DOHH2 (cell line): ENCODE results near the gene PRG3.

ENCODE experiments used
- H3F3A ChIP-seq: fragments of 200-600 bp; sonication (generic), shearing (Covaris generic); 2 replicates; pipeline ENCODE4 v1.6.0; 2016; ENCODE audit warnings: antibody characterized with exemption, mild to moderate bottlenecking; ENCODE audit not compliant: control insufficient read depth, insufficient read depth
- H3K27ac ChIP-seq: fragments of 200-600 bp; sonication (generic); 2 replicates; pipeline ENCODE4 v1.5.1; 2014; ENCODE audit warnings: low read depth, mild to moderate bottlenecking, low read length, moderate library complexity
- H3K27me3 ChIP-seq: fragments of 200-600 bp; sonication (generic); 2 replicates; pipeline ENCODE4 v1.6.1; 2014; ENCODE audit warnings: mild to moderate bottlenecking, low read length, mixed read lengths; ENCODE audit not compliant: control insufficient read depth
- H3K36me3 ChIP-seq: fragments of 200-600 bp; sonication (generic); 2 replicates; pipeline ENCODE4 v1.6.1; 2014; ENCODE audit warnings: mild to moderate bottlenecking, low read length, moderate library complexity, mixed read lengths; ENCODE audit not compliant: control insufficient read depth
- H3K4me1 ChIP-seq: fragments of 200-600 bp; sonication (generic); 2 replicates; pipeline ENCODE4 v1.6.1; 2014; ENCODE audit warnings: mild to moderate bottlenecking, low read length, mixed read lengths; ENCODE audit not compliant: control insufficient read depth
- H3K4me2 ChIP-seq: fragments of 200-600 bp; sonication (generic); 2 replicates; pipeline ENCODE4 v1.6.0; 2014; ENCODE audit warnings: mild to moderate bottlenecking, low read length, moderate library complexity
- H3K4me3 ChIP-seq: fragments of 200-600 bp; sonication (generic); 2 replicates; pipeline ENCODE4 v1.5.1; 2014; ENCODE audit warnings: mild to moderate bottlenecking, low read length, mixed read lengths
- H3K79me2 ChIP-seq: fragments of 200-600 bp; sonication (generic); 2 replicates; pipeline ENCODE4 v1.6.1; 2014; ENCODE audit warnings: mild to moderate bottlenecking, low read length, mixed read lengths; ENCODE audit not compliant: control insufficient read depth
- H3K9me2 ChIP-seq: fragments of 200-600 bp; sonication (generic); replicated peaks from 2 replicates; pipeline ENCODE4 v1.6.1; 2014; ENCODE audit warnings: mild to moderate bottlenecking, low read length, mixed read lengths; ENCODE audit not compliant: control insufficient read depth
- H3K9me3 ChIP-seq: fragments of 200-600 bp; sonication (generic); 2 replicates; pipeline ENCODE4 v1.6.1; 2014; ENCODE audit warnings: antibody characterized with exemption, low read length, mixed read lengths; ENCODE audit not compliant: control insufficient read depth, insufficient read depth
- H4K20me1 ChIP-seq: fragments of 200-600 bp; sonication (generic); 2 replicates; pipeline ENCODE4 v1.6.0; 2014; ENCODE audit warnings: low read depth, mild to moderate bottlenecking, antibody characterized with exemption, low read length, moderate library complexity; ENCODE audit not compliant: control insufficient read depth, insufficient read depth
- EZH2phosphoT487 ChIP-seq: fragments of 200-600 bp; sonication (generic); IDR thresholded peaks from 2 replicates; pipeline ENCODE4 v1.6.1; 2017; ENCODE audit warnings: borderline replicate concordance, mild to moderate bottlenecking, antibody characterized with exemption, low read length, moderate library complexity, mixed read lengths
- TF ChIP-seq, protein P1 (sequence below): fragments of 200-600 bp; sonication (generic); IDR thresholded peaks from one replicate; pipeline ENCODE4 v1.5.1; 2014; ENCODE audit warnings: antibody characterized with exemption, mild to moderate bottlenecking, low read depth, low read length; ENCODE audit not compliant: poor library complexity, severe bottlenecking

The PRG3 gene

DNA sequence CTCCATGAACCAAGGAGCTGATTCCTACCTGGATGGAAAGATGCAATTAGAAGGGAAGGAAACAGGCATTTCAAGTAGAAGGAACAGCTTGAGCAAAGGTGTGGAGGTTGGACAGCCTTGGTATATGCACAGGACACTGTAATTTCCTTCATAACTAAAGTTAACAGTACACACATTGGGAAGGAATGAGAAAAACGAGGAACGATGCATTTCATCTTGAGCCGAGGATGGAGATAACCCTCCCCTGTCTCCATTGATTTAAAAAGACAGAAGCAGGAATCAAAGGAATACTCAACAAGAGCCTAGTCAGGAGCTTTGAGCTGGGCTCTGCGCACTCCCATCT, 11.8 kb upstream of the PRG3 start:
- no peak overlapping the region for H3K27ac ChIP-seq
- no peaks in the 10 kb centered on the region for H3K9me3 ChIP-seq
- H3K4me3 ChIP-seq: no peak overlapping the region
- H4K20me1 ChIP-seq: no peaks in the 10 kb centered on the region
- no peaks in the 10 kb centered on the region for H3K36me3 ChIP-seq
- H3K4me1 ChIP-seq: no peaks in the 10 kb centered on the region
- H3K27me3 ChIP-seq: peaks cover 9% of the 10 kb centered on the region; the same call in 1 of the 2 replicates
- no peaks in the 10 kb centered on the region for H3K9me2 ChIP-seq
- H3K79me2 ChIP-seq: no peaks in the 10 kb centered on the region
- TF ChIP-seq, protein P1, sequence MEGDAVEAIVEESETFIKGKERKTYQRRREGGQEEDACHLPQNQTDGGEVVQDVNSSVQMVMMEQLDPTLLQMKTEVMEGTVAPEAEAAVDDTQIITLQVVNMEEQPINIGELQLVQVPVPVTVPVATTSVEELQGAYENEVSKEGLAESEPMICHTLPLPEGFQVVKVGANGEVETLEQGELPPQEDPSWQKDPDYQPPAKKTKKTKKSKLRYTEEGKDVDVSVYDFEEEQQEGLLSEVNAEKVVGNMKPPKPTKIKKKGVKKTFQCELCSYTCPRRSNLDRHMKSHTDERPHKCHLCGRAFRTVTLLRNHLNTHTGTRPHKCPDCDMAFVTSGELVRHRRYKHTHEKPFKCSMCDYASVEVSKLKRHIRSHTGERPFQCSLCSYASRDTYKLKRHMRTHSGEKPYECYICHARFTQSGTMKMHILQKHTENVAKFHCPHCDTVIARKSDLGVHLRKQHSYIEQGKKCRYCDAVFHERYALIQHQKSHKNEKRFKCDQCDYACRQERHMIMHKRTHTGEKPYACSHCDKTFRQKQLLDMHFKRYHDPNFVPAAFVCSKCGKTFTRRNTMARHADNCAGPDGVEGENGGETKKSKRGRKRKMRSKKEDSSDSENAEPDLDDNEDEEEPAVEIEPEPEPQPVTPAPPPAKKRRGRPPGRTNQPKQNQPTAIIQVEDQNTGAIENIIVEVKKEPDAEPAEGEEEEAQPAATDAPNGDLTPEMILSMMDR: no peak
- no peak for TF ChIP-seq EZH2phosphoT487
- no peak overlapping the region for H3K4me2 ChIP-seq
- no peaks in the 10 kb centered on the region for H3F3A ChIP-seq

DNA sequence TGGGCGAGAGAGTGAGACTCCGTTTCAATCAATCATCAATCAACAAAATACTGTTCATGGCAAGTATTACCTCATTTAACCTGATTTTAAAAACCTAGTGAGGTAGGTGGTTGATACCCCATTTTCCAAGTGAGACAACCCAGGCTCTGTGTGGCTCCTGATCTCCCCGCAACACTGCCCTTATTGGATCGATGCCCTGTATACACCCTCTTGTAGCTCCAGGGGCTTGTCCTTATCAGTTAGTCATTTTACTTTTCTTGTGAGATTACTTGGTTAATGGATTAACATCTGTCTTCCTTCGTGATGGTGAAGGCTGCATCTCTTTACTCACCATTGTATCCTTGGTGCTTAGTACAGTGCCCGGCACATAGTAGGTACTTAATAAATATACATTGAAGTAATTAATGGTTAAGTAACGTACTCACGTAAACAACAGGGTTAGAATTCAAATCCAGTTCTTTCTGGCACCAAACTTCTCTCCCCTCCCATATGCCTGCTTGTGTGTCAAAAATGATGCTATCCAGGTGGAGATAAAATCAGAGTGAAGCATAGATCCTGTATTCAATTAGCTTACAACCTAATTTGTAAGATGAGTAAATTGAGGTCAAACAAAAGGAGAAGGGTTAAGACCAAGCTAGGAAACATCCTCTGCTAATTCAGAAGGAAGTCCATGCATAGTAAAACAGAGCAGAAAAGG, 11.3 kb upstream of the PRG3 start:
- no peak for TF ChIP-seq EZH2phosphoT487
- TF ChIP-seq, protein P1: no peak

DNA sequence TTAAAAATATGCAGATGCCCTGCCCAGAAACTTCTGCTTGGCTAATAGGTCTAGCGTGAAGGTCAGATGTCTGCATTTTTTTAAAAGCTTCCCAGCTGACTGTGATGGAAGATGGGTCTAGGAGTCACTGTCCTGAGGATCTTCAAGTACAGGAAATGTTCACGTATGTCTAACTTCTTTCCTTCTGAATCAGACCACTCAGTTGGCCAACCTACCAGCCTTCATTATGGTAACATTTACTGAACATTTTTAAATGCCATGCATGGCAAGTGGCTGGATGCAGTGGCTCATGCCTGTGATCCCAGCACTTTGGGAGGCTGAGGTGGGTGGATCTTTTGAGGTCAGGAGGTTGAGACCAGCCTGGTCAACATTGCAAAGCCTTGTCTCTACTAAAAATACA, 10.6 kb upstream of the PRG3 start:
- Histone ChIP-seq H3K36me3 (no peaks in the 10 kb centered on the region), H3K4me1 (no peaks in the 10 kb centered on the region), H3K9me2 (no peaks in the 10 kb centered on the region), H3K79me2 (no peaks in the 10 kb centered on the region), H3K9me3 (no peaks in the 10 kb centered on the region), H3K4me3 (no peak overlapping the region), H4K20me1 (no peaks in the 10 kb centered on the region), H3K4me2 (no peak overlapping the region), H3K27ac (no peak overlapping the region), H3K27me3 (peaks cover 9% of the 10 kb centered on the region; the same call in 1 of the 2 replicates), H3F3A (no peaks in the 10 kb centered on the region)
- TF ChIP-seq EZH2phosphoT487: no peak
- TF ChIP-seq, protein P1: no peak

More for the DNA sequence above, 11.3 kb upstream of the PRG3 start:
- Histone ChIP-seq H4K20me1 (no peaks in the 10 kb centered on the region), H3K4me3 (no peak overlapping the region), H3K27me3 (peaks cover 9% of the 10 kb centered on the region; the same call in 1 of the 2 replicates), H3K36me3 (no peaks in the 10 kb centered on the region), H3K4me2 (no peak overlapping the region), H3K4me1 (no peaks in the 10 kb centered on the region), H3K79me2 (no peaks in the 10 kb centered on the region), H3F3A (no peaks in the 10 kb centered on the region), H3K9me2 (no peaks in the 10 kb centered on the region), H3K27ac (no peak overlapping the region), H3K9me3 (no peaks in the 10 kb centered on the region)
